ENCODE measurements around the gene IL13. TPM values are rescaled to one million over a fixed set of nuclear protein-coding genes. Genes with fewer than 3 reads are reported as not detected.

The IL13 gene
- total RNA-seq: under 1 TPM in 1 of 4 donors, not detected in 3; 0.66 TPM

DNA sequence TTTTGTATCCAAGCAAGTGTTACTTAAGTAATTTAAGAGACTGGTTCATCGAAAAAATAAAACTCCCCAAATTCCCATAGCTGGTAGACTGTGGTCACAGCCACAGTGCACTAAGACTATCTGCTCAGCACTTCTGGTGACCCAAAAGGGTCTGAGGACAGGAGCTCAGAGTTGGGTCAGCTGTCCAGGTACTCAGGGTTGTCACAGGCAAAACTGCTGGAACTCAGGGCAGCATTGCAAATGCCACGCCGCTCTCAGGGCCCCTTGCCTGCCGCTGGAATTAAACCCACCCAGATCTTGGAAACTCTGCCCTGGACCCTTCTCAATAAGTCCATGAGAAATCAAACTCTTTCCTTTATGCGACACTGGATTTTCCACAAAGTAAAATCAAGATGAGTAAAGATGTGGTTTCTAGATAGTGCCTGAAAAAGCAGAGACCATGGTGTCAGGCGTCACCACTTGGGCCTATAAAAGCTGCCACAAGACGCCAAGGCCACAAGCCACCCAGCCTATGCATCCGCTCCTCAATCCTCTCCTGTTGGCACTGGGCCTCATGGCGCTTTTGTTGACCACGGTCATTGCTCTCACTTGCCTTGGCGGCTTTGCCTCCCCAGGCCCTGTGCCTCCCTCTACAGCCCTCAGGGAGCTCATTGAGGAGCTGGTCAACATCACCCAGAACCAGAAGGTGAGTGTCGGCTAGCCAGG is at the start of gene IL13:
TSS of gene IL13 (plus strand) at position 498 of the 705 bp plus-strand sequence. CDS start at position 512, 14 bp downstream.
- TF ChIP-seq, protein P1, sequence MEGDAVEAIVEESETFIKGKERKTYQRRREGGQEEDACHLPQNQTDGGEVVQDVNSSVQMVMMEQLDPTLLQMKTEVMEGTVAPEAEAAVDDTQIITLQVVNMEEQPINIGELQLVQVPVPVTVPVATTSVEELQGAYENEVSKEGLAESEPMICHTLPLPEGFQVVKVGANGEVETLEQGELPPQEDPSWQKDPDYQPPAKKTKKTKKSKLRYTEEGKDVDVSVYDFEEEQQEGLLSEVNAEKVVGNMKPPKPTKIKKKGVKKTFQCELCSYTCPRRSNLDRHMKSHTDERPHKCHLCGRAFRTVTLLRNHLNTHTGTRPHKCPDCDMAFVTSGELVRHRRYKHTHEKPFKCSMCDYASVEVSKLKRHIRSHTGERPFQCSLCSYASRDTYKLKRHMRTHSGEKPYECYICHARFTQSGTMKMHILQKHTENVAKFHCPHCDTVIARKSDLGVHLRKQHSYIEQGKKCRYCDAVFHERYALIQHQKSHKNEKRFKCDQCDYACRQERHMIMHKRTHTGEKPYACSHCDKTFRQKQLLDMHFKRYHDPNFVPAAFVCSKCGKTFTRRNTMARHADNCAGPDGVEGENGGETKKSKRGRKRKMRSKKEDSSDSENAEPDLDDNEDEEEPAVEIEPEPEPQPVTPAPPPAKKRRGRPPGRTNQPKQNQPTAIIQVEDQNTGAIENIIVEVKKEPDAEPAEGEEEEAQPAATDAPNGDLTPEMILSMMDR (IDR thresholded peaks at IDR 0.05; ENCODE audit: low read depth): no peak

DNA sequence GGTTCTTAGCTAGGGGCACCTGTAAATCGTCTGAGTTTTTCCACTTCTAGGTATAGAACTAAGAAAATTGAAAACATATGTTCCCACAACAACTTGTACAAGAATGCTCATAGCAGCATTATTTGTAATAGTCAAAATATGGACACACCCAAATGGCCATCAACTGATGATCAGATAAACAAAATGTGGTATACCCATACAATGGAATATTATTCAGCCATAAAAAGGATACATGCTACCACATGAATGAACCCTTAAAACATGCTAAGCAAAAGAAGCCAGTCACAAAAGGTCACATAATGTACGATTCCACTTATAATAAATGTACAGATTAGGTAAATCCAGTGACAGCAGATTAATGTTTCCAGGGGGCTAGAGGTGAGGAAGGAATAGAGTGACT is 46.0 kb upstream of the IL13 start:
- TF ChIP-seq, protein P1 (IDR thresholded peaks at IDR 0.05; ENCODE audit: low read depth): no peak

DNA sequence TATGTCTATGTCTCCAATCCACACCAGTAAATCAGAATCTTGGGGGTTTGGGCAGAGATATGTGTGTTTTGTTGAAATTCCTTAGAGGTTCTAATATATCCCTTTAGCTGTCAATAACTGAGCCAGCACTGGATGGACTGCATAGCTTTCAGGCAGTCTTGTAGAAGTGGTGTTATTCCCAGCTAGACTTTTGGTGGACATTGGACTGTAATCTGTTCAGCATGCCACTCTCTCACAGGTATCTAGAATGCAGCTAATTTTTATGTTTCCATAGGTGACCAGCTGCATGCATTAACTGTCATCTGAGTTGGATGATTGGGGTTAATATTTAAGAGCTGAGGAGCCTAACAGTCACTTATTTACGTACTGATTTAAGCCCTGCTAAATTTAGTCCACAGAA is 45.1 kb upstream of the IL13 start:
- TF ChIP-seq, protein P1 (IDR thresholded peaks at IDR 0.05; ENCODE audit: low read depth): no peak

DNA sequence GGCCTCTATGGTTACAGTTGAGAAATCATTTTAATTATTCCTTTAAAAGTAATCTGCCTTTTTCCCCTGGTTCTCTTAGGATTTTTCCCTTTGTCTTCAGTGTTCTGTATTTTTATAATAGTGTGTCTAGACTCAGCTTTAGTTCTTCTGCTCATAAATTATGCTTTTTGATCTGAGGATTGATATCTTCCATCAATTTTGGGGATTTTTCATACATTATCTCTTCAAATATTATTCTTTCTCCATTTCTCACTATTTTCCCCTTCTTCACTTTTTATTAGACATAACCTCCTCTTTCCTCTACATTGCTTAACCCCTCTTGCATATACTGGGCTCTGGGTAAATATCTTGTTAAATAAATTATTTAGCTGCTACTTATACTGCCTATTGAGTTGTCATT is 36.3 kb upstream of the IL13 start:
- TF ChIP-seq, protein P1 (IDR thresholded peaks at IDR 0.05; ENCODE audit: low read depth): no peak

DNA sequence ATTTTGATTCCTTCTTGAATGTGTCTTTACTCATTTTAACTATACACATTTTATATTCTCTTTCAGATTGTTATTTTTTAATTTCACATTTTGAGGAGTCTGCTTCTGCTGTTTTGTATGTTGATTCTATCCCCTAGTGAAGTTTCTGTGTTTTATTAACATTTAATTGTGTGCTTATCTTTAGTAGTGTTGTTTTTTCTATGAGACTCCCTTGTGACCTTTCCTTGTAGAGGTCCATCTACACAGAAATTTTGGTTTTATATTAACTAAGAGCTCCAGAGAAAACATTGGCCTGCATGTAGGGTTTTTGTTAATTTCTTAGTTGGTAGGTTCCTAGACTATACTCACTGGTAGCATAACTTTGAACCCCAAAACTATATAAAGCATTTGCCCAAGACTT is 35.4 kb upstream of the IL13 start:
- TF ChIP-seq, protein P1 (IDR thresholded peaks at IDR 0.05; ENCODE audit: low read depth): no peak

DNA sequence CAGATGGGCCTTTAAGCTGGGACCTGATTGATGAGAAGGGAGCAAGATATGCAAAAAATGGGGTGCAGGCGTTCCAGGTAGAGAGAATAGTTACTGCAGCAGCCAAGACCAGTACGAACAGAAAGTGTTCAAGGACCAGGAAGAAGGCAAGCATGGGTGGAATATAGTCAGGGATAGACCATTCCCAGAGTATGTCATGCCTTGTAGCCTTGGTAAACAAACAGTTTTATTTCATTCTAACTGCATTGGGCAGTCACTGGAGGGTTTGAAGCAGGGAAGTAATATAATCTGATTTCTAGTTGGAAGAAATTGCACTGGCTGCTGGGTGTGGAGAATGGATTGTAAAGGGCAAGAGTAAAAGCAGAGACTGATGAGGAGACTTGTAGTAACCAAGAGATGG is 30.5 kb upstream of the IL13 start:
- TF ChIP-seq, protein P1 (IDR thresholded peaks at IDR 0.05; ENCODE audit: low read depth): no peak

DNA sequence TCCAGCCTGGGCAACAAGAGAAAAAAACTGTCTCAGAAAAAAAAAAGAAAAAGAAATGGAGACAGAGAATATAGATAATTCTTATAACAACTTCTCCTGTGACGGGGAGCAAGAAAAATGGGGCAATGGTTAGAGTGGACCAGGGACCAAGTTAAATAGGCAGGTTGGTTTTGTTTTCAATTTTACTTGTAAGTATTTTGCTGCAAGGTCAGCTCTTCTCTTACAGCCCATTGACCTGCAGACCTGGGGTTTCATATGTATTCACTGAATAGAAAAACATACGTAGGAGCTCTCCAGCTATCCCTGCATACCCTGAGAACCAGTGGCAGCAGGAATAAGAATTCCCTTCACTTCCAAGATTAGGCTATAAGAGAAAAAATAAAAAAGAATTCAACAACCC is 29.2 kb upstream of the IL13 start:
- TF ChIP-seq, protein P1 (IDR thresholded peaks at IDR 0.05; ENCODE audit: low read depth): no peak
